A549 (cell line): ENCODE results near the gene FBLIM1. TPM values are rescaled to one million over a fixed set of nuclear protein-coding genes. Genes with fewer than 3 reads are reported as not detected.

Experiments used
- ATAC-seq, 2 experiments: fragments of 200-7000 bp in 1 of 2; fragments of >200 bp in 1 of 2; cut with Nextera tagmentation in 1 of 2; cut with Tn5 transposase in 1 of 2; 3 replicates each; pipeline versions ENCODE4 v1.8.0 to v1.9.1; 2018 to 2020; ENCODE audit warnings: mild to moderate bottlenecking in 1 of 2, moderate library complexity in 1 of 2
- CTCF ChIA-PET: fragments of 300-600 bp; sonication (Branson Sonifier 250); formaldehyde crosslinking; extraction: SDS; loops from one replicate; lab custom pipeline; 2021; ENCODE audit warnings: antibody characterized with exemption, inconsistent platforms; lab: Yijun Ruan, JAX
- POLR2A ChIA-PET: fragments of 350-600 bp; formaldehyde crosslinking; extraction: SDS; loops from one replicate; lab custom pipeline; 2021; ENCODE audit warnings: antibody characterized with exemption, inconsistent platforms; lab: Yijun Ruan, JAX
- DNase-seq, 2 experiments: peaks; one replicate each; pipeline versions ENCODE4 v3.0.0 to v3.0.0-alpha.2; 2011 to 2016; ENCODE audit warnings: low read depth in 1 of 2, low spot score in 1 of 2
- FAIRE-seq: peaks from 2 replicates; lab custom pipeline; 2011; peaks lifted over from hg19 to GRCh38; lab: Jason Lieb, UNC
- H3K27ac ChIP-seq, 2 experiments: fragments of >200 bp; sonication (Bioruptor Twin); formaldehyde crosslinking; 3 replicates each; pipeline ENCODE4 v1.5.1; 2016 to 2017
- H3K4me1 ChIP-seq: fragments of >200 bp; sonication (Bioruptor Twin); formaldehyde crosslinking; 3 replicates; pipeline ENCODE4 v1.6.1; 2016
- H3K4me2 ChIP-seq: fragments of >200 bp; sonication (Bioruptor Twin); formaldehyde crosslinking; 3 replicates; pipeline ENCODE4 v1.6.1; 2016
- H3K4me3 ChIP-seq: fragments of >200 bp; sonication (Bioruptor Twin); formaldehyde crosslinking; 3 replicates; pipeline ENCODE4 v1.5.1; 2016
- H3K9me3 ChIP-seq: fragments of >200 bp; sonication (Bioruptor Twin); formaldehyde crosslinking; 3 replicates; pipeline ENCODE4 v1.6.1; 2016
- ATOH8 ChIP-seq: fragments of 250-450 bp; sonication (Bioruptor Pico); IDR thresholded peaks from 2 replicates; pipeline ENCODE4 v1.5.0; 2020; ENCODE audit warnings: low read depth, mild to moderate bottlenecking, moderate library complexity
- BCL3 ChIP-seq: fragments of >200 bp; sonication (Bioruptor Twin); formaldehyde crosslinking; IDR thresholded peaks from 3 replicates; pipeline ENCODE4 v1.6.1; 2016
- CTCF ChIP-seq: fragments of >200 bp; sonication (Bioruptor Twin); formaldehyde crosslinking; IDR thresholded peaks from 3 replicates; pipeline ENCODE4 v1.5.1; 2016
- EHMT2 ChIP-seq: fragments of 200-600 bp; sonication (generic); IDR thresholded peaks from 2 replicates; pipeline ENCODE4 v1.6.1; 2016; ENCODE audit warnings: antibody characterized with exemption, low read depth, mild to moderate bottlenecking, moderate library complexity
- FOXS1 ChIP-seq: fragments of 250-450 bp; sonication (Bioruptor Pico); IDR thresholded peaks from 2 replicates; pipeline ENCODE4 v1.5.0; 2020; ENCODE audit warnings: mild to moderate bottlenecking, moderate library complexity
- GATA3 ChIP-seq: IDR thresholded peaks from 2 replicates; pipeline ENCODE4 v1.6.1; 2012; ENCODE audit warnings: borderline replicate concordance
- HES2 ChIP-seq: fragments of >200 bp; sonication (Bioruptor Twin); formaldehyde crosslinking; IDR thresholded peaks from 2 replicates; pipeline ENCODE4 v1.6.1; 2016
- JUN ChIP-seq, 2 experiments: fragments of >200 bp; sonication (Bioruptor Twin); formaldehyde crosslinking; IDR thresholded peaks; 2 replicates in 1 of 2; 3 replicates in 1 of 2; pipeline ENCODE4 v1.6.1; 2016 to 2017
- JUNB ChIP-seq: fragments of >200 bp; sonication (Bioruptor Twin); formaldehyde crosslinking; IDR thresholded peaks from 2 replicates; pipeline ENCODE4 v1.6.1; 2016
- POLR2A ChIP-seq: IDR thresholded peaks from 2 replicates; pipeline ENCODE4 v1.6.1; 2012; ENCODE audit warnings: mild to moderate bottlenecking, low read length
- RAD21 ChIP-seq, 2 experiments: fragments of >200 bp in 1 of 2; sonication (Bioruptor Twin) in 1 of 2; formaldehyde crosslinking in 1 of 2; IDR thresholded peaks in 1 of 2; conservative IDR thresholded peaks in 1 of 2; 2 replicates in 1 of 2; 3 replicates in 1 of 2; pipeline ENCODE4 v1.6.1; 2012 to 2018; ENCODE audit warnings: inconsistent platforms in 1 of 2
- RNF2 ChIP-seq: fragments of 200-600 bp; sonication (generic); IDR thresholded peaks from 2 replicates; pipeline ENCODE4 v1.6.1; 2016; ENCODE audit warnings: low read depth, mild to moderate bottlenecking, antibody characterized with exemption, moderate library complexity, borderline replicate concordance
- SMC3 ChIP-seq: fragments of >200 bp; sonication (Bioruptor Twin); formaldehyde crosslinking; IDR thresholded peaks from 3 replicates; pipeline ENCODE4 v1.6.1; 2018; ENCODE audit warnings: inconsistent platforms
- SREBF2 ChIP-seq: fragments of 450-650 bp; IDR thresholded peaks from 2 replicates; pipeline ENCODE4 v1.6.1; 2014; ENCODE audit warnings: mild to moderate bottlenecking, moderate library complexity
- TFCP2L1 ChIP-seq: fragments of 250-450 bp; sonication (Bioruptor Pico); IDR thresholded peaks from 2 replicates; pipeline ENCODE4 v1.5.0; 2021; ENCODE audit warnings: mild to moderate bottlenecking
- USF2 ChIP-seq: fragments of 450-650 bp; IDR thresholded peaks from 2 replicates; pipeline ENCODE4 v1.6.1; 2014; ENCODE audit warnings: antibody characterized with exemption
- ZC3H11A ChIP-seq: fragments of 450-650 bp; IDR thresholded peaks from 2 replicates; pipeline ENCODE4 v1.6.1; 2014; ENCODE audit warnings: antibody characterized with exemption, mild to moderate bottlenecking
- ZFP36 ChIP-seq: fragments of 450-650 bp; IDR thresholded peaks from 2 replicates; pipeline ENCODE4 v1.6.1; 2014; ENCODE audit warnings: borderline replicate concordance; ENCODE audit not compliant: partially characterized antibody
- ZNF302 ChIP-seq: fragments of 250-450 bp; sonication (Bioruptor Pico); IDR thresholded peaks from 2 replicates; pipeline ENCODE4 v1.9.0; 2021; ENCODE audit warnings: inconsistent platforms, mild to moderate bottlenecking, moderate library complexity
- WGBS: methylation state at CpG from one replicate; pipeline ENCODE4 v1.1.6; 2017; ENCODE audit errors: missing lambda C conversion rate; 5-methylcytosine and 5-hydroxymethylcytosine counted together
- polyA plus RNA-seq, 4 experiments: library from polyadenylated mRNA; depleted of rRNA in 3 of 4; stranded (reverse); fragments of >200 nt; fragmentation: RNase III in 1 of 4; extraction: RNeasy Plus Mini Kit Qiagen cat#74134 plus additional on column Dnase treatment in 1 of 4; gene quantifications; 2 replicates in 3 of 4; 3 replicates in 1 of 4; pipeline ENCODE4 v1.2.3, GENCODE V29; 2011 to 2017

The FBLIM1 gene
- polyA plus RNA-seq, 2 of the 4 experiments (the other 2 are of a cell fraction), result 24.6 to 38.1 TPM

- CTCF ChIA-PET, result no interaction called here
- ATAC-seq (no peak), DNase-seq (no peak), FAIRE-seq (no peak)
- no peak for TF ChIP-seq CTCF
- no peak for TF ChIP-seq BCL3
- no peak for TF ChIP-seq SREBF2
- no peak for TF ChIP-seq ATOH8 (CRISPR knock-in tag)
- no peak for TF ChIP-seq TFCP2L1 (CRISPR knock-in tag)
- TF ChIP-seq ZC3H11A, result no peak
- TF ChIP-seq ZFP36, result no peak
- no peak for TF ChIP-seq USF2
- no peaks in the 10 kb centered on the region for H3K9me3 ChIP-seq
- WGBS, result 90% methylated on average over 2 of the region's 2 CpGs
- peaks cover 35% of the 10 kb centered on the region for H3K4me1 ChIP-seq
- POLR2A ChIA-PET, result no interaction called here
- peak overlapping the region in 1 of 2 experiments; percentile 57; a peak in 3 of 6 replicates for H3K27ac ChIP-seq
- H3K4me2 ChIP-seq, result 0 out of 3 replicates have a peak overlapping the region, but pooled peaks have one; percentile 33
- H3K4me3 ChIP-seq, result no peak overlapping the region
Measured at GRCh38 chr1:15755021-15755645, 3.5 kb upstream of the FBLIM1 start.

GRCh38 chr1:15755646-15756040 is 3.0 kb upstream of the FBLIM1 start:
- DNase-seq (no peak), FAIRE-seq (no peak), ATAC-seq (no peak)
- WGBS, result 81% methylated on average over 4 of the region's 4 CpGs
- POLR2A ChIA-PET, result no interaction called here
- Histone ChIP-seq H3K4me3 (no peak overlapping the region), H3K27ac (peak overlapping the region in 1 of 2 experiments; percentile 57; a peak in 3 of 6 replicates), H3K9me3 (no peaks in the 10 kb centered on the region), H3K4me1 (peaks cover 41% of the 10 kb centered on the region), H3K4me2 (peak overlapping the region; percentile 33; the same call in 2 of the 3 replicates)
- CTCF ChIA-PET, result interaction anchor here (1.1 kb wide), 1 partner anchor 21 kb away, joined by 4 read pairs; no protein-coding TSS in a partner anchor
- TF ChIP-seq RNF2, result no peak
- no peak for TF ChIP-seq GATA3
- no peak for TF ChIP-seq RAD21 (conservative IDR thresholded peaks at IDR 0.05 in 1 of 2, IDR thresholded peaks at IDR 0.05 in 1 of 2)

GRCh38 chr1:15756143-15757015 is 2.2 kb upstream of the FBLIM1 start:
- Histone ChIP-seq H3K9me3 (no peaks in the 10 kb centered on the region), H3K4me1 (peaks cover 46% of the 10 kb centered on the region), H3K4me2 (peak overlapping the region; percentile 33; the same call in 2 of the 3 replicates), H3K4me3 (no peak overlapping the region), H3K27ac (peak overlapping the region in 1 of 2 experiments; percentile 99; a peak in 2 of 6 replicates)
- WGBS, result 85% methylated on average over 17 of the region's 21 CpGs
- ATAC-seq (no peak), FAIRE-seq (no peak), DNase-seq (no peak)
- TF ChIP-seq FOXS1 (no peak), POLR2A (no peak), ZNF302 (no peak), ATOH8 (CRISPR knock-in tag) (no peak), EHMT2 (no peak), JUNB (no peak), SMC3 (no peak), JUN (IDR thresholded peaks at IDR 0.05) (no peak), HES2 (no peak), CTCF (no peak)
- POLR2A ChIA-PET, result no interaction called here
- CTCF ChIA-PET, result interaction anchor here (1.1 to 1.5 kb wide), 2 partner anchors 15 to 20 kb away, joined by 4 to 7 read pairs; no protein-coding TSS in a partner anchor
